Neural cell (in vitro differentiated cells): ENCODE data around the gene TMEM43. TPM values are rescaled to one million over a fixed set of nuclear protein-coding genes. Genes with fewer than 3 reads are reported as not detected.

Experiments
- H2AFZ ChIP-seq: fragments of 200-600, 300-800 bp; sonication (generic), shearing (Covaris generic); 2 replicates; pipeline ENCODE4 v1.6.0; 2014; ENCODE audit warnings: low read depth, mild to moderate bottlenecking, antibody characterized with exemption, low read length, moderate library complexity
- H3F3A ChIP-seq: fragments of 200-600 bp; shearing (Covaris generic); 2 replicates; pipeline ENCODE4 v1.6.1; 2016; ENCODE audit warnings: mild to moderate bottlenecking, moderate library complexity, mixed read lengths, antibody characterized with exemption, low read length; ENCODE audit not compliant: insufficient read depth, poor library complexity, severe bottlenecking
- H3K27ac ChIP-seq: fragments of 200-600, 300-800 bp; sonication (generic), shearing (Covaris generic); 2 replicates; pipeline ENCODE4 v1.5.1; 2014; ENCODE audit warnings: mild to moderate bottlenecking, low read length, moderate library complexity
- H3K27me3 ChIP-seq: fragments of 300-800, 200-600 bp; sonication (generic), shearing (Covaris generic); 2 replicates; pipeline ENCODE4 v1.6.0; 2014; ENCODE audit warnings: mild to moderate bottlenecking, low read depth, low read length, moderate library complexity; ENCODE audit not compliant: insufficient read depth
- H3K36me3 ChIP-seq: fragments of 300-800, 200-600 bp; sonication (generic), shearing (Covaris generic); 2 replicates; pipeline ENCODE4 v1.5.1; 2014; ENCODE audit warnings: mild to moderate bottlenecking, antibody characterized with exemption, low read length, moderate library complexity; ENCODE audit not compliant: insufficient read depth
- H3K4me2 ChIP-seq: fragments of 300-800, 200-600 bp; sonication (generic), shearing (Covaris generic); 2 replicates; pipeline ENCODE4 v1.6.0; 2014; ENCODE audit warnings: mild to moderate bottlenecking, low read length
- H3K4me3 ChIP-seq: fragments of 300-800, 200-600 bp; sonication (generic), shearing (Covaris generic); 2 replicates; pipeline ENCODE4 v1.5.1; 2014; ENCODE audit warnings: mild to moderate bottlenecking, low read length, moderate library complexity
- H3K79me2 ChIP-seq: fragments of 200-600 bp; shearing (Covaris generic); replicated peaks from 2 replicates; pipeline ENCODE4 v1.6.0; 2014; ENCODE audit warnings: mild to moderate bottlenecking, low read length, moderate library complexity; ENCODE audit not compliant: insufficient read depth
- H3K9ac ChIP-seq: fragments of 300-800, 200-600 bp; sonication (generic), shearing (Covaris generic); 2 replicates; pipeline ENCODE4 v1.6.1; 2016; ENCODE audit warnings: mild to moderate bottlenecking, low read length, mixed read lengths
- H3K9me2 ChIP-seq: fragments of 200-600 bp; shearing (Covaris generic); 2 replicates; pipeline ENCODE4 v1.6.1; 2016; ENCODE audit warnings: mild to moderate bottlenecking, low read length, mixed read lengths; ENCODE audit not compliant: insufficient read depth
- H3K9me3 ChIP-seq: fragments of 200-600, 300-800 bp; sonication (generic), shearing (Covaris generic); 2 replicates; pipeline ENCODE4 v1.6.1; 2016; ENCODE audit warnings: mild to moderate bottlenecking, mixed run types, low read length, moderate library complexity, mixed read lengths
- H4K20me1 ChIP-seq: fragments of 200-600 bp; shearing (Covaris generic); 2 replicates; pipeline ENCODE4 v1.6.1; 2016; ENCODE audit warnings: mild to moderate bottlenecking, mixed run types; ENCODE audit not compliant: insufficient read depth
- CTCF ChIP-seq: fragments of 450-650 bp; IDR thresholded peaks from 2 replicates; pipeline ENCODE4 v1.5.1; 2014; ENCODE audit warnings: antibody characterized with exemption, mild to moderate bottlenecking, moderate library complexity; ENCODE audit not compliant: poor library complexity, severe bottlenecking
- EP300 ChIP-seq: fragments of 450-650 bp; conservative IDR thresholded peaks from 2 replicates; pipeline ENCODE4 v1.6.1; 2014; ENCODE audit warnings: antibody characterized with exemption, mild to moderate bottlenecking, moderate library complexity; ENCODE audit not compliant: poor library complexity, severe bottlenecking
- EZH2 ChIP-seq: fragments of 200-600, 300-800 bp; shearing (Covaris generic), sonication (generic); IDR thresholded peaks from 2 replicates; pipeline ENCODE4 v1.6.1; 2014; ENCODE audit warnings: antibody characterized with exemption, low read length, borderline replicate concordance, mild to moderate bottlenecking; ENCODE audit not compliant: insufficient read depth, poor library complexity, severe bottlenecking
- MXI1 ChIP-seq: fragments of 450-650 bp; conservative IDR thresholded peaks from 2 replicates; pipeline ENCODE4 v1.6.1; 2014; ENCODE audit warnings: antibody characterized with exemption, mild to moderate bottlenecking; ENCODE audit not compliant: poor library complexity, severe bottlenecking
- POLR2AphosphoS5 ChIP-seq: IDR thresholded peaks from 2 replicates; pipeline ENCODE4 v1.6.1; 2012
- RAD21 ChIP-seq: fragments of 450-650 bp; conservative IDR thresholded peaks from 2 replicates; pipeline ENCODE4 v1.6.1; 2014; ENCODE audit warnings: antibody characterized with exemption, mild to moderate bottlenecking, moderate library complexity
- REST ChIP-seq: IDR thresholded peaks from 2 replicates; pipeline ENCODE4 v1.6.1; 2012; ENCODE audit warnings: borderline replicate concordance
- SMC3 ChIP-seq: fragments of 450-650 bp; conservative IDR thresholded peaks from 2 replicates; pipeline ENCODE4 v1.6.1; 2014; ENCODE audit warnings: antibody characterized with exemption, mild to moderate bottlenecking, moderate library complexity; ENCODE audit not compliant: poor library complexity
- TAF1 ChIP-seq: IDR thresholded peaks from 2 replicates; pipeline ENCODE4 v1.6.1; 2012; ENCODE audit warnings: low read depth
- polyA plus RNA-seq: library from polyadenylated mRNA; depleted of rRNA; stranded (reverse); fragments of >200 nt; gene quantifications from 2 replicates; pipeline ENCODE4 v1.2.3, GENCODE V29; 2014

The TMEM43 gene
- polyA plus RNA-seq, 1 donor from 2014 or later: 61.3 TPM

- H3K4me2 ChIP-seq: no peak overlapping the region
- peaks cover 11% of the 10 kb centered on the region for H3K36me3 ChIP-seq
- no peaks in the 10 kb centered on the region for H4K20me1 ChIP-seq
- TF ChIP-seq REST (no peak), EP300 (no peak), POLR2AphosphoS5 (no peak), TAF1 (no peak), SMC3 (no peak), CTCF (no peak), EZH2 (no peak), MXI1 (no peak), RAD21 (no peak)
- no peaks in the 10 kb centered on the region for H3K9me2 ChIP-seq
- peaks cover 3% of the 10 kb centered on the region for H3K9me3 ChIP-seq
- no peak overlapping the region for H3K27ac ChIP-seq
- no peak overlapping the region for H3K9ac ChIP-seq
- H3K27me3 ChIP-seq: no peaks in the 10 kb centered on the region
- no peak overlapping the region for H3K4me3 ChIP-seq
- no peaks in the 10 kb centered on the region for H3K79me2 ChIP-seq
- H2AFZ ChIP-seq: no peak overlapping the region
- H3F3A ChIP-seq: no peaks in the 10 kb centered on the region
Observed at GRCh38 chr3:14166877-14167603, 42.2 kb downstream of the TMEM43 start.

GRCh38 chr3:14169435-14169834, 44.6 kb downstream of the TMEM43 start:
- Histone ChIP-seq H3K9me3 (no peaks in the 10 kb centered on the region), H3K4me3 (no peak overlapping the region), H3K9me2 (no peaks in the 10 kb centered on the region), H3K4me2 (no peak overlapping the region), H2AFZ (no peak overlapping the region), H3K27ac (no peak overlapping the region), H3F3A (no peaks in the 10 kb centered on the region), H4K20me1 (no peaks in the 10 kb centered on the region), H3K9ac (no peak overlapping the region), H3K79me2 (peaks cover 12% of the 10 kb centered on the region), H3K36me3 (peaks cover 4% of the 10 kb centered on the region), H3K27me3 (no peaks in the 10 kb centered on the region)
- TF ChIP-seq EP300: no peak
- TF ChIP-seq REST: no peak
- no peak for TF ChIP-seq MXI1
- no peak for TF ChIP-seq CTCF
- no peak for TF ChIP-seq EZH2
- no peak for TF ChIP-seq TAF1
- no peak for TF ChIP-seq RAD21
